IMR-90 (cell line): Measurements from ENCODE around the gene SMIM44. TPM values are rescaled to one million over a fixed set of nuclear protein-coding genes. Genes with fewer than 3 reads are reported as not detected.

Source experiments
- ATAC-seq: fragments of 200-7000 bp; cut with Tn5 transposase; 2 replicates; pipeline ENCODE4 v1.9.1; 2020; ENCODE audit warnings: low read depth, mild to moderate bottlenecking, moderate library complexity
- BruUV-seq: library from RNA; stranded (reverse); fragments of 400-500 nt; replicated peaks from 2 replicates; lab custom pipeline; 2021; lab: Mats Ljungman, UMichigan
- CTCF ChIA-PET: fragments of 300-600 bp; formaldehyde crosslinking; extraction: SDS; loops from one replicate; lab custom pipeline; 2021; ENCODE audit warnings: antibody characterized with exemption; lab: Yijun Ruan, JAX
- POLR2A ChIA-PET: fragments of 300-600 bp; sonication (Branson Sonifier 250); formaldehyde crosslinking; loops from one replicate; lab custom pipeline; 2022; ENCODE audit warnings: antibody characterized with exemption; ENCODE audit not compliant: unreplicated experiment; lab: Charles Lee
- DNase-seq: peaks from one replicate; pipeline ENCODE4 v3.0.0; 2013
- H2AFZ ChIP-seq: replicated peaks from 2 replicates; pipeline ENCODE3; 2013; ENCODE audit warnings: low read length, mild to moderate bottlenecking; ENCODE audit not compliant: poor library complexity
- H2AK5ac ChIP-seq: 2 replicates; pipeline ENCODE4 v1.6.1; 2013; ENCODE audit warnings: low read depth, low read length, inconsistent platforms
- H2AK9ac ChIP-seq: replicated peaks from 2 replicates; pipeline ENCODE3; 2013; ENCODE audit warnings: mild to moderate bottlenecking, low read depth, low read length, moderate library complexity; ENCODE audit not compliant: poor library complexity
- H2BK120ac ChIP-seq: 2 replicates; pipeline ENCODE4 v1.6.1; 2013; ENCODE audit warnings: low read depth, low read length, inconsistent platforms
- H2BK15ac ChIP-seq: 3 replicates; pipeline ENCODE4 v1.6.1; 2013; ENCODE audit warnings: low read depth, low read length, inconsistent platforms
- H2BK20ac ChIP-seq: 2 replicates; pipeline ENCODE4 v1.6.1; 2013; ENCODE audit warnings: low read depth, mild to moderate bottlenecking, inconsistent platforms, low read length, moderate library complexity
- H2BK5ac ChIP-seq: 2 replicates; pipeline ENCODE4 v1.6.1; 2013; ENCODE audit warnings: mild to moderate bottlenecking, low read depth, low read length, inconsistent platforms; ENCODE audit not compliant: poor library complexity, severe bottlenecking
- H3K14ac ChIP-seq: replicated peaks from 2 replicates; pipeline ENCODE4 v1.6.1; 2013; ENCODE audit warnings: low read depth, low read length, inconsistent platforms
- H3K18ac ChIP-seq: 2 replicates; pipeline ENCODE4 v1.6.1; 2013; ENCODE audit warnings: low read depth, low read length, control low read depth
- H3K23ac ChIP-seq: 2 replicates; pipeline ENCODE4 v1.6.1; 2013; ENCODE audit warnings: low read depth, low read length, inconsistent platforms
- H3K27ac ChIP-seq: 2 replicates; pipeline ENCODE4 v1.5.1; 2013; ENCODE audit warnings: mild to moderate bottlenecking, control low read depth, low read length; ENCODE audit not compliant: insufficient read depth
- H3K27me3 ChIP-seq: 2 replicates; pipeline ENCODE4 v1.6.1; 2013; ENCODE audit warnings: low read length; ENCODE audit not compliant: control insufficient read depth, insufficient read depth
- H3K36me3 ChIP-seq: 2 replicates; pipeline ENCODE4 v1.6.1; 2013; ENCODE audit warnings: low read length, mixed read lengths; ENCODE audit not compliant: control insufficient read depth, insufficient read depth
- H3K4ac ChIP-seq: 2 replicates; pipeline ENCODE4 v1.6.1; 2013; ENCODE audit warnings: low read depth, low read length, inconsistent platforms
- H3K4me1 ChIP-seq: 2 replicates; pipeline ENCODE4 v1.6.1; 2013; ENCODE audit warnings: low read length, mixed read lengths; ENCODE audit not compliant: control insufficient read depth, insufficient read depth
- H3K4me2 ChIP-seq: 2 replicates; pipeline ENCODE4 v1.6.1; 2013; ENCODE audit warnings: low read depth, mild to moderate bottlenecking, control low read depth, low read length, moderate library complexity
- H3K4me3 ChIP-seq: 2 replicates; pipeline ENCODE4 v1.5.1; 2013; ENCODE audit warnings: low read depth, mild to moderate bottlenecking, control low read depth, low read length, moderate library complexity; ENCODE audit not compliant: insufficient read depth
- H3K56ac ChIP-seq: 2 replicates; pipeline ENCODE4 v1.6.1; 2013; ENCODE audit warnings: low read length, inconsistent platforms; ENCODE audit not compliant: insufficient read depth; ENCODE audit errors: extremely low read depth
- H3K79me1 ChIP-seq, 2 experiments: 2 replicates each; pipeline ENCODE4 v1.6.1; 2013; ENCODE audit warnings: low read length in 2 of 2, inconsistent platforms in 1 of 2, low read depth in 1 of 2
- H3K9ac ChIP-seq: 2 replicates; pipeline ENCODE4 v1.6.1; 2013; ENCODE audit warnings: low read depth, low read length, control low read depth
- H3K9me1 ChIP-seq: 2 replicates; pipeline ENCODE4 v1.6.1; 2013; ENCODE audit warnings: low read length, inconsistent platforms; ENCODE audit not compliant: insufficient read depth
- H3K9me3 ChIP-seq: 2 replicates; pipeline ENCODE4 v1.6.1; 2013; ENCODE audit warnings: low read length; ENCODE audit not compliant: control insufficient read depth, insufficient read depth
- H4K20me1 ChIP-seq: 2 replicates; pipeline ENCODE4 v1.6.1; 2013; ENCODE audit warnings: low read length, inconsistent platforms; ENCODE audit not compliant: insufficient read depth
- H4K5ac ChIP-seq: 2 replicates; pipeline ENCODE4 v1.6.1; 2013; ENCODE audit warnings: mild to moderate bottlenecking, low read depth, low read length, control low read depth
- H4K8ac ChIP-seq, 2 experiments: 2 replicates each; pipeline ENCODE4 v1.6.1; 2013; ENCODE audit warnings: low read depth in 2 of 2, low read length in 2 of 2, control low read depth in 1 of 2, inconsistent platforms in 1 of 2
- H4K91ac ChIP-seq: 2 replicates; pipeline ENCODE4 v1.6.1; 2013; ENCODE audit warnings: low read depth, low read length, inconsistent platforms; ENCODE audit not compliant: insufficient read depth
- BHLHE40 ChIP-seq: fragments of 150-350 bp; IDR thresholded peaks from 2 replicates; pipeline ENCODE4 v1.6.1; 2016; ENCODE audit warnings: mild to moderate bottlenecking, low read depth, low read length
- CEBPB ChIP-seq: IDR thresholded peaks from 2 replicates; pipeline ENCODE4 v1.6.1; 2012; ENCODE audit warnings: low read depth, low read length, improper control_type of control experiment
- CHD1 ChIP-seq: IDR thresholded peaks from 2 replicates; pipeline ENCODE4 v1.6.1; 2012; ENCODE audit warnings: low read depth, low read length, improper control_type of control experiment
- FOS ChIP-seq: fragments of 150-350 bp; IDR thresholded peaks from 2 replicates; pipeline ENCODE4 v1.6.1; 2016; ENCODE audit warnings: low read depth, low read length
- MAFK ChIP-seq: IDR thresholded peaks from 2 replicates; pipeline ENCODE4 v1.6.1; 2012; ENCODE audit warnings: low read depth, low read length, improper control_type of control experiment
- MAZ ChIP-seq: IDR thresholded peaks from 2 replicates; pipeline ENCODE4 v1.6.1; 2012; ENCODE audit warnings: low read depth, mild to moderate bottlenecking, low read length, improper control_type of control experiment, moderate library complexity, borderline replicate concordance
- MXI1 ChIP-seq: IDR thresholded peaks from 2 replicates; pipeline ENCODE4 v1.6.1; 2012; ENCODE audit warnings: low read depth, mild to moderate bottlenecking, low read length, moderate library complexity, borderline replicate concordance
- NFE2L2 ChIP-seq: fragments of 150-350 bp; IDR thresholded peaks from 2 replicates; pipeline ENCODE4 v1.6.1; 2016; ENCODE audit warnings: low read depth, mild to moderate bottlenecking, low read length
- POLR2A ChIP-seq: IDR thresholded peaks from 2 replicates; pipeline ENCODE4 v1.6.1; 2012; ENCODE audit warnings: mild to moderate bottlenecking, low read depth, low read length
- RAD21 ChIP-seq: IDR thresholded peaks from 2 replicates; pipeline ENCODE4 v1.6.1; 2012; ENCODE audit warnings: low read length, improper control_type of control experiment
- RCOR1 ChIP-seq: IDR thresholded peaks from 2 replicates; pipeline ENCODE4 v1.6.1; 2012; ENCODE audit warnings: mild to moderate bottlenecking, low read length, improper control_type of control experiment; ENCODE audit not compliant: insufficient replicate concordance
- RFX5 ChIP-seq: IDR thresholded peaks from 2 replicates; pipeline ENCODE4 v1.8.0; 2012; ENCODE audit warnings: low read depth, mild to moderate bottlenecking, low read length, moderate library complexity
- SMC3 ChIP-seq: fragments of 150-350 bp; IDR thresholded peaks from 2 replicates; pipeline ENCODE4 v1.6.1; 2016; ENCODE audit warnings: low read depth, mild to moderate bottlenecking, antibody characterized with exemption, low read length, moderate library complexity
- WGBS, 2 experiments: methylation state at CpG; one replicate each; pipeline versions ENCODE4 v1.1.5 to v1.1.7; 2013; ENCODE audit warnings: missing lambda C conversion rate in 2 of 2; ENCODE audit not compliant: insufficient read length in 1 of 2; ENCODE audit errors: extremely low coverage in 2 of 2; 5-methylcytosine and 5-hydroxymethylcytosine counted together
- dilution Hi-C: fragments of 300-500 bp; cut with HindIII; formaldehyde crosslinking; loops from one replicate; pipeline ENCODE4 v1.14.3; 2018; ENCODE audit warnings: low sequenced_read_pairs; ENCODE audit not compliant: unreplicated experiment
- in situ Hi-C: fragments of 300-500 bp; cut with MboI; formaldehyde crosslinking; loops from 3 replicates; pipeline ENCODE4 v1.14.3; 2019; ENCODE audit warnings: low sequenced_read_pairs, inconsistent platforms, mixed read lengths
- intact Hi-C: fragments of 100-400 bp; cut with micrococcal nuclease; formaldehyde crosslinking; loops from 2 replicates; pipeline ENCODE4 v1.10.0; 2022
- polyA plus RNA-seq, 3 experiments: library from polyadenylated mRNA; depleted of rRNA; stranded (reverse); fragments of >200 nt; gene quantifications; 2 replicates each; pipeline ENCODE4 v1.2.3, GENCODE V29; 2012; ENCODE audit warnings: low replicate concordance in 1 of 3
- total RNA-seq: library from RNA; depleted of rRNA; stranded (reverse); fragments of >200 nt; gene quantifications from 2 replicates; pipeline ENCODE4 v1.2.3, GENCODE V29; 2012
- TF ChIP-seq, protein P1 (sequence below): fragments of 150-350 bp; IDR thresholded peaks from 2 replicates; pipeline ENCODE4 v1.6.1; 2017; ENCODE audit warnings: mild to moderate bottlenecking, antibody characterized with exemption, low read length, low read depth
- TF ChIP-seq, protein P2 (sequence below): fragments of 150-350 bp; IDR thresholded peaks from 2 replicates; pipeline ENCODE4 v1.6.1; 2016; ENCODE audit warnings: low read depth, mild to moderate bottlenecking, low read length, moderate library complexity, borderline replicate concordance
- TF ChIP-seq, protein P3 (sequence below): conservative IDR thresholded peaks from 2 replicates; pipeline ENCODE4 v1.5.1; 2012; ENCODE audit warnings: mild to moderate bottlenecking, low read depth, low read length, improper control_type of control experiment

Gene SMIM44
- total and polyA plus RNA-seq, 2 of the 4 experiments (the other 2 are of a cell fraction) = not detected

DNA sequence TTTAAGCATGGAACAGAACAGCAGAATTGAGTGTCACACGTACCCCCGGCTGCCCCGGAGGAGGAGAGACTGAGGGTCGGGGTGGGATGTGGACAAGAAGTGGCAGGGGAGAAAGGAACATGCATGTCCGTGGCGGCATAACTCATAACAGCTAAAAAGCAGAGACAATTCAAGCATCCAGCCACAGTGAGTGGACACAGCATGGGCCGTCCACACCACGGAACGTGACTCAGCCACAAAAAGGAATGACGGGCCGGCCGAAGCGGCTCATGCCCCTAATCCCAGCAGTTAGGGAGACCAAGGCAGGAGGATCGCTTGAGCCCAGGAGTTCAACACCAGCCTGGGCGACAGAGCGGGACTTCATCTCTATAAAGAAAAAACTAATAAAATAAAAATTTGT, 9.7 kb upstream of the SMIM44 start:
- Histone ChIP-seq H3K4me3 (no peak overlapping the region), H3K14ac (no peak overlapping the region), H3K18ac (no peak overlapping the region), H3K4ac (no peak overlapping the region), H3K23ac (no peak overlapping the region), H2AFZ (no peak overlapping the region), H3K9me1 (no peaks in the 10 kb centered on the region), H4K20me1 (no peaks in the 10 kb centered on the region), H3K9ac (no peak overlapping the region), H3K4me2 (no peak overlapping the region), H3K9me3 (no peaks in the 10 kb centered on the region), H2BK15ac (no peak overlapping the region), H3K27me3 (no peaks in the 10 kb centered on the region), H2AK9ac (no peak overlapping the region), H2BK5ac (no peak overlapping the region), H3K27ac (no peak overlapping the region), H3K36me3 (peaks cover 31% of the 10 kb centered on the region), H4K91ac (no peak overlapping the region), H2AK5ac (no peak overlapping the region), H2BK120ac (no peak overlapping the region), H4K5ac (no peak overlapping the region), H3K56ac (no peak overlapping the region), H3K79me1 (peaks cover 0 to 18% of the 10 kb centered on the region in 2 experiments; a peak in 2 of 4 replicates), H2BK20ac (no peak overlapping the region), H3K4me1 (no peaks in the 10 kb centered on the region), H4K8ac (no peak overlapping the region)
- no TSS peak for BruUV-seq
- intact Hi-C loops (no loop called here), dilution Hi-C loops (no loop called here), in situ Hi-C loops (loop anchor here (25.0 kb wide), 1 partner anchor 531 kb away; no protein-coding TSS in a partner anchor)
- TF ChIP-seq RFX5 = no peak
- TF ChIP-seq BHLHE40 = no peak
- no peak for TF ChIP-seq CEBPB
- TF ChIP-seq, protein P1, sequence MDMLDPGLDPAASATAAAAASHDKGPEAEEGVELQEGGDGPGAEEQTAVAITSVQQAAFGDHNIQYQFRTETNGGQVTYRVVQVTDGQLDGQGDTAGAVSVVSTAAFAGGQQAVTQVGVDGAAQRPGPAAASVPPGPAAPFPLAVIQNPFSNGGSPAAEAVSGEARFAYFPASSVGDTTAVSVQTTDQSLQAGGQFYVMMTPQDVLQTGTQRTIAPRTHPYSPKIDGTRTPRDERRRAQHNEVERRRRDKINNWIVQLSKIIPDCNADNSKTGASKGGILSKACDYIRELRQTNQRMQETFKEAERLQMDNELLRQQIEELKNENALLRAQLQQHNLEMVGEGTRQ = no peak
- TF ChIP-seq, protein P2, sequence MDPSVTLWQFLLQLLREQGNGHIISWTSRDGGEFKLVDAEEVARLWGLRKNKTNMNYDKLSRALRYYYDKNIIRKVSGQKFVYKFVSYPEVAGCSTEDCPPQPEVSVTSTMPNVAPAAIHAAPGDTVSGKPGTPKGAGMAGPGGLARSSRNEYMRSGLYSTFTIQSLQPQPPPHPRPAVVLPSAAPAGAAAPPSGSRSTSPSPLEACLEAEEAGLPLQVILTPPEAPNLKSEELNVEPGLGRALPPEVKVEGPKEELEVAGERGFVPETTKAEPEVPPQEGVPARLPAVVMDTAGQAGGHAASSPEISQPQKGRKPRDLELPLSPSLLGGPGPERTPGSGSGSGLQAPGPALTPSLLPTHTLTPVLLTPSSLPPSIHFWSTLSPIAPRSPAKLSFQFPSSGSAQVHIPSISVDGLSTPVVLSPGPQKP = no peak
- TF ChIP-seq, protein P3, sequence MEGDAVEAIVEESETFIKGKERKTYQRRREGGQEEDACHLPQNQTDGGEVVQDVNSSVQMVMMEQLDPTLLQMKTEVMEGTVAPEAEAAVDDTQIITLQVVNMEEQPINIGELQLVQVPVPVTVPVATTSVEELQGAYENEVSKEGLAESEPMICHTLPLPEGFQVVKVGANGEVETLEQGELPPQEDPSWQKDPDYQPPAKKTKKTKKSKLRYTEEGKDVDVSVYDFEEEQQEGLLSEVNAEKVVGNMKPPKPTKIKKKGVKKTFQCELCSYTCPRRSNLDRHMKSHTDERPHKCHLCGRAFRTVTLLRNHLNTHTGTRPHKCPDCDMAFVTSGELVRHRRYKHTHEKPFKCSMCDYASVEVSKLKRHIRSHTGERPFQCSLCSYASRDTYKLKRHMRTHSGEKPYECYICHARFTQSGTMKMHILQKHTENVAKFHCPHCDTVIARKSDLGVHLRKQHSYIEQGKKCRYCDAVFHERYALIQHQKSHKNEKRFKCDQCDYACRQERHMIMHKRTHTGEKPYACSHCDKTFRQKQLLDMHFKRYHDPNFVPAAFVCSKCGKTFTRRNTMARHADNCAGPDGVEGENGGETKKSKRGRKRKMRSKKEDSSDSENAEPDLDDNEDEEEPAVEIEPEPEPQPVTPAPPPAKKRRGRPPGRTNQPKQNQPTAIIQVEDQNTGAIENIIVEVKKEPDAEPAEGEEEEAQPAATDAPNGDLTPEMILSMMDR = no peak
- no peak for TF ChIP-seq POLR2A
- TF ChIP-seq CHD1 = no peak
- TF ChIP-seq MAFK = no peak
- no peak for TF ChIP-seq FOS
- TF ChIP-seq NFE2L2 = no peak
- TF ChIP-seq RCOR1 = no peak
- no peak for TF ChIP-seq MXI1
- TF ChIP-seq SMC3 = no peak
- TF ChIP-seq RAD21 = no peak
- TF ChIP-seq MAZ = no peak
- POLR2A ChIA-PET = no interaction called here
- ATAC-seq (no peak), DNase-seq (no peak)
- WGBS, 2 experiments = 88% methylated on average over 6 of the region's 16 CpGs; no CpG with 5 or more reads in 1 of the 2 experiments
- CTCF ChIA-PET = no interaction called here
